DMS 273 (cell line): ENCODE results near the gene COQ10A.
"Not testable (repeated sequence)": the region's sequence is repeated elsewhere in the genome, so short reads cannot be mapped to it uniquely, and the experiment has no call there.

Source experiments
- DNase-seq: peaks from one replicate; lab custom pipeline; 2025; ENCODE audit not compliant: unreplicated experiment; lab: John Stamatoyannopoulos, UW

The COQ10A gene

DNA sequence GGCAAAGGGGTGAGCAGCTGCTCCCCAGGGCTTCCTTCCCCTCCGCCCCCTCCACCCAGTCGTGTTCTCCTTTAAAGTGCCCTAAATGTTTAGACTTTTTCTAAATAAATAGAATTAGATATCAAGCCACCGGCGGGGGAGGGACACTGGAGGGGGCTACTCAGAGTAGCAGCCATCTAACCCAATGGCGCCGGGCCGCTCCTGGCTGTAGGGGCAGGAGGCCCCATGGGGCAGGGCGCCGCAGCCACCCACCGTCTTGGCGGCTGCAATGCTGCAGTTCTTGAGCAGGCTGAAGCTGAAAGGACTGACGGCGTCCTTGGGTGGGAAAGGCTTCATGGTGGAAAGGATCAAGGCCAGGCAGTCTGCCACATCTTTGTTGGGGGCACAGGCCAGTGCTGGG lies 23.8 kb upstream of the COQ10A start:
- no peak for DNase-seq

DNA sequence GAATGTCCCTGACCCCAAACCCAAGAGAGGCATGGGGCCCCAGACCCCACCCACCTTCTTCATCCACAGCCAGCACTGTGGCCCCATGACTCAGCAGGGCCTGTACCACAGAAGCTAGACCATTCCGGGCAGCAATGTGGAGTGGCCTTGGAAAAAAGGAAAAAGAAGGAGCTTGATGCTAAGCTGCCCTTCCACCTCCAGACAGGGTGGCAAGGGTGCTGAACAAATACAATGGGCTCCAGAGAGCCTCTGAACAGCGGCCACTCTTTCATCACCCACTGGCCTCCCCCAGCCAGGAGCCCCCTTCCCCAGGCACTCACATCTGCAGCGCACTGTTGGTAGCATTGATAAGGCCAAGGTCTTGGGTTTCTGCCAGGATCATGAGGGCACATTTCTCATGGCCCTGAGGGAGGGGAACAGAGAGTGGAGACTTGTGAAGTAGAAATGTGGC lies 23.0 kb upstream of the COQ10A start:
- DNase-seq: no peak

DNA sequence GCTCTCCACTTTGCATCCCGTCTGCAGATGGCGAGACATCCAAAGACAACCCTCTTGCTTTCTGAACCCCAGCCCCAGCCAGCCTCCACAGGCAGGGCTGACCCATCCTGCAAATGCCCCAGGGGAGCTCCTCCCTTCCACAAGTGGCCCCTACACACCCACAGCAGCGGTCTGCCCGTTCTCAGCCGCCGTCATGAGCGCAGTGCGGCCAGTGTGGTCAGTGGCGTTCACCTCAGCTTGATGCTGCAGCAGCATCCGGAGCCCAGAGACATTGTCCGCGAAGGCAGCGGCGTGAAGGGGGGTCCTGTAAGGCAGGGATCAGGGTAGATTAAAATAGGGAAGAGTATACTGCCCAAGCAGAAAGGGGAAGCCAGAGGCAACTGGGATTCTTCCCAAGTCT lies 22.2 kb upstream of the COQ10A start:
- DNase-seq: no peak

DNA sequence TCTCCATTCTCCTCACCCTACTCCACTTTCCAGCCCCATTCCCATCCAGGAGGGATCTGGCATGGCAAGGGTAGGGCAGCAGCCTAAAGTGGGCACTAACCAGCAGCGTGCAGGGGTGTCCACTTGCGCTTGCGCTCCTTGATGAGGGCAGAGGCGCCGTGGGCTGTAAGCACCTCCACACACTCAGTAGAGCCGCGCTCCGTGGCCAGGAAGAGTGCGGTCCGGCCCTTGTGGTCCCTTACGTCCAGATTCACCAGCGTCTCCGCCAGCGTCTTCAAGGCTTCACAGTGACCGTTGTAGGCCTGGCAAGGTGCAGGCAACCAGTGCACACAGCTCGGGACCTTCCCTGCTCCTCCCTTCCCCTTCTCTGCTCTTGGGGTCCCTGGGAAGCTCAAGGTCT lies 18.8 kb upstream of the COQ10A start:
- DNase-seq: no peak

DNA sequence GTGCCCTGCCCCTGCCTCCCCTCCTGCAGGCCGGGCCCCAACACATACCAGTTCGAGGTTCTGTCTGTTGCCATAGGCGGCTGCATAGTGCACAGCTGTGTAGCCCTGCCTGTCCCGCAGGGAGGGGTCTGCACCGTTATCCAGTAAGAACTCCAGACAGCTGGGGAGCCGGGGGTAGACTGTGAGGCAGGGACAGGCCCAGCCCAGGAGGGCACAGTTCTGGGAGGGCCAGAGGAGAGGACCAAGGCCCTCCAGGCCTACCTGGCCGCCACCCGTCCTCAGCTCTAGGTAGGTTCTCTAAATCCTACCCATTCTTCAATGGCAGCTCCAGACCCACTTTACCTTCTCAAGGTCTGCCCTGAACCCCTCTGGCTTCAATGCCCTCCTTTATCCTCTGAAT lies 18.0 kb upstream of the COQ10A start:
- no peak for DNase-seq

DNA sequence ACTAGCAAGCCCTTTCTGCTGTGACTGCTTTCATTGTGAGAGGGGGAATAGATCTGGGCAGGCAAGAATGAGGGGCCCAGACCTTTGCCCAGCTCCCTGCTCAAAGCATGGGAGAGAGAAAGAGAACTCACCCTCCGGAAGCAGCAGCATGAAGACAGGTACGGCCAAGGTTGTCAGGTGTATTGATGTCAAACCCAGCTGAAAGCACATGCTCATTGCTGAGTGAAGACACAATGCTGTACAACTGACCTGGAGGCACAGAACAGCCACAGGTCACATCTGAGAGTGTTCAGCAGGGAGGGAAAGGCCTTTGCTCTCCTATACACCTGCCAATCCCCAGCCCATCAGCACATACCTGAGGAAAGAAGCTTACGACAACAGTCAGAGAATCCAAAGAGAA lies 14.1 kb upstream of the COQ10A start:
- DNase-seq: no peak

DNA sequence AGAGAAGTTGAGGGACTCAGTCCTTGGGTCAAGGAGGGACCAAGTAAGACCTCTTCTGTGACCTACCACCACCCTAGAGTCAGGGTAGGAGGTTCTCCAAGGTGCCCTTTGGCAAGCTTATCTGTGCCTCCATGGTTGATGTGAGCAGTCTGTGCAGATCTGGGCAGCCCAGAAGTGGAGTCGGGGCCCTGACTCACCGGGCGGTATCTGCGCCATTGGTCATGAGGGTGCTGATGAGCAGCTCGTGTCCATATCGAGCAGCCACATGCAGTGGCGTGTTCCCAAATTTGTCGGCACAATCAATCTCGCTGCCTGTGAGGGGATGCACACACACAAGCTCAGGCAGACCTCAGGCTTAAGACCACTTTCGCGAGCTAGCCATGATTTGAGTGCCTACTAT lies 13.7 kb upstream of the COQ10A start:
- DNase-seq: no peak

DNA sequence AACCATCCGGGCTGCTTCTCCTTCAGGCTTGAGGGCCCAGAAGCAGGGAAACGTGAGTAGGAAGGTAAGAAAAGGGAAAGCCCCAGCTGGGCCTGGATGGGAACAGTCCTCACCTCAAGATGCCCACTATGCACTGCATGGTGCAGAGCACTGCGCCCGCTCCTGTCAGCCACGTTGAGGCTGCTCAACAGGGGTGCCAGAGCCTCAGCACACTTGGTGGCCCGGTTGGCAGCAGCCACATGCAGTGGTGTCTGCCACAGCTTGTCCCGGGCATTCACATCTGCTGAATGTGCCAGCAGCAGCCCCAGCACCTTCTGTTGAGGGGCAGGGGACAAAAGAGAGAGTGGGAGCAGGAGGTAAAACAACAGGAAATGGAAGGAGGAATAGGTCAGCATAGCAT lies 11.1 kb upstream of the COQ10A start:
- no peak for DNase-seq

DNA sequence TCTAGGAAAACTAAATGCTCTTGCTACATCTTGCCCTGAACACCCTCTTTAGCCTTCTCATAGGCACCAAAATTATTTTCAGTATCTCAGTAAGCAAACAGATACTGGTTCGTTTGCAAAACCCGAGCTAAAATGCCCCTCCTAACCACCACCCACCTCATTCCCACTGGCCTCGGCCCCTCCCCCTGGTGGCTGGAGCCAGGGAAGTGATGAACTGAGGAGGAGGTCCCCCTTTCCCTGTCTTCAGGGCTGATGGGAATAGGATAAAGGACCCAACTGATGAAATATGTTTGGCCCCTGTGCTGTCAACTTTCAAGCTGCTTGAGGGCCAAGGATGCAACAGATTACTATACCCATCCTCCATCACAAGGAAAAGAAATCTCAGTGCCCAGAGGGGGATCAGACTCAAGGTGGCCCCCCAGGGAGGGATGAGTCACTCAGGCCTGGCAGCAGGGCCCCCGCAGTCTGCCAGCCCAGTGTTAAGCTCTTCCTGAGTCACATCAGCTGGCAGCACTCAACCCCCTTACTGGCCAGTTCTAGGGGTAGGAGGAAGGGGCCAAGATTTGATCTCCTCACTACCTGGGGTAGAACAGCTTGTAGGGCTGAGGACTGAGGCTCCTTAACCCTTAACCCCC lies 10.3 kb upstream of the COQ10A start:
- DNase-seq: peak; percentile 28

DNA sequence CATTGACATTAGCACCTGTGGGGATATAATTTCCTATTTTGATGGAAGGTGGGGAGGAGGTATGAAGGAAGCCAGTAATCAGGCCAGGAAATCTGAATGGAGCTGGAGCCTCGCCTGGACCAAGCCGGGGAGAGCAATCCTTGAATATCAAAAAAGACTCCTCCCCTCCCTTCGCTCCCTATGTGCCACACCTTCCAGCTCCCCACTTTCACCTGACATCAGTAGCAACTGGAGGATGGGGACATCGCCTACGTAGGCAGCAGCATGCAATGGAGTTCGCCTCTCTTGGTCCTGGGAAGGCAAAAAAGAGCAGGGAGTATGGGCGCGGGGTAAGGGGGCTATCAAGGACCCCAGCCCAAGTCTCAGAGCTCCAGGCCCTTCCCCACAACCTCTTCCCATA lies 9.7 kb upstream of the COQ10A start:
- DNase-seq: no peak

- peak; percentile 63 for DNase-seq
These were observed 9.2 kb upstream of the COQ10A start for GRCh38 chr12:56257491-56258067.

DNA sequence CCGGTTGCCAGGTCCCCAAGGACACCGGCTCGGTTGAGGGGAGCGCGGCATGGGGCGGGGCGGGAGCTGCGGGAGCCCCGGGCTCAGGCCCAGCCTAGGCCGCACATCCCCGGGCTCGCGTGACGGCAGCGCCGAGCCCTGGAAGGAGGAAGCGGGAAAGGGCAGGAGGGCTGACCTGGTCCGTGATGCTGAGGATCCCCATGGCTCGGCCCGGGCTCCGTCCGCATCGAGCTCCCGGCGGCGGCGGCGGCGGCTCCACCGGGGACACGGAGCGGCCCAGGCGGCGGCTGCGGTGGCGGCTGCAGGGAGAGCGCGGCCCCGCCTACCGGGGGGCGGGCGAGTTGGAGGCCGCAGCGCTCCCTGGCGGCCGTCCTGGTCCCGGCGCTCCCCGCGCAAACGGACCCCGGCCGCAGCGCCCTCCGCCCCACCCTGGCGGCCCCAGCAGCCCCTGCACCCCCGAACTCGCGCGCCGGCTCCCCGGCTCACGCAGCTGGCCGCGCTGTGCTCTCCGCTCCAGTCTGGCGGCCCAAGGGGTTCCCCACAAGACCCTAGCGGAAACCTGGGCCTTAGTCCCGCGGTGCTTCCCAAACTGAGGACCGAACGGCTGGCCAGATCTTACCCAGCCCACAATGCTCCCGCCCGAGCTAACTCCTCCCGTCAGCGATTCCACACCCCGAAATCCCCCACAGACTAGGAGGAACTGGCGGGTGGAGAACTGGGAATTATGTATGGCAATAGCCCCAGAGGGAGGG lies 8.5 kb upstream of the COQ10A start, which contains the start of gene ANKRD52:
Gene ANKRD52, minus strand, starts transcription at position 317 of the 752 bp plus-strand sequence. Its CDS starts 115 bp downstream, at position 202.
- DNase-seq: peak; percentile 86

DNA sequence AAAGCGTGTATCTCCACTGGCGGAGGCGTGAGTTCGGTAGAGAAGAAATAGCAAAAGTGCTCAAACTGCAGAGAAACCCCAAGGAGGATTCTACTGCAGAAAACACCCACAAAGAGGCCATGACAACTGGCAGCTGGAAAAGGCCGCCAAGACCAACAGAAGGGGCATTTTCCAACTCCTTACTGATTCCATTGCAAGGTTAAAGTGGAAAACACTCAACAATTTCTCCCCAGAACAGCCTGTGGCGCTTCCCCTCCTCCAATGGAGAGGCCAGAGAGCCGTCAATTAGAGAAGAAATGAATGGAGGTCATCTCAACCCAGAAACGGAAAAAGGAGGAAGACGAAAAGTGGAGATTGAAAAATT lies 7.9 kb upstream of the COQ10A start:
- no peak for DNase-seq

GRCh38 chr12:56260380-56260779 lies 6.4 kb upstream of the COQ10A start:
- DNase-seq: no peak

DNA sequence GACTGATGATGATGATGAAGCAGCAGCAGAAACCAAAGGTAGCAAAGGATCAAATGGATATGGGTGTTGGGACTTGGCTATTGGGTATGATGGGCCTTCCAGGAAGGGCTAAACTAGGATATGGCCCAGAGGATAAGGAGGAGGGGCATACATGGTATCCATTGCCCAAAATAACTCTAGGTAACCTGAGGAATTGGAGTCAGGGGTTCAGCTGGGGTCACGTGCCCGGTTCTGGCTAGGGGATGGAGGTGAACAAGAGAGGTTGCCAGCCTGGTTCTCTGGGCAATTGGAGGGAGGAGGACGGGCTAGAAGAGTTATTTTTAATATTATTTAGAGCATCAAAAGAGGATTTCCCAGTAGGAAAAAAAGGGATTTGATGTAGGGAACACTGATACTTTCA lies 5.8 kb upstream of the COQ10A start:
- DNase-seq: no peak

DNA sequence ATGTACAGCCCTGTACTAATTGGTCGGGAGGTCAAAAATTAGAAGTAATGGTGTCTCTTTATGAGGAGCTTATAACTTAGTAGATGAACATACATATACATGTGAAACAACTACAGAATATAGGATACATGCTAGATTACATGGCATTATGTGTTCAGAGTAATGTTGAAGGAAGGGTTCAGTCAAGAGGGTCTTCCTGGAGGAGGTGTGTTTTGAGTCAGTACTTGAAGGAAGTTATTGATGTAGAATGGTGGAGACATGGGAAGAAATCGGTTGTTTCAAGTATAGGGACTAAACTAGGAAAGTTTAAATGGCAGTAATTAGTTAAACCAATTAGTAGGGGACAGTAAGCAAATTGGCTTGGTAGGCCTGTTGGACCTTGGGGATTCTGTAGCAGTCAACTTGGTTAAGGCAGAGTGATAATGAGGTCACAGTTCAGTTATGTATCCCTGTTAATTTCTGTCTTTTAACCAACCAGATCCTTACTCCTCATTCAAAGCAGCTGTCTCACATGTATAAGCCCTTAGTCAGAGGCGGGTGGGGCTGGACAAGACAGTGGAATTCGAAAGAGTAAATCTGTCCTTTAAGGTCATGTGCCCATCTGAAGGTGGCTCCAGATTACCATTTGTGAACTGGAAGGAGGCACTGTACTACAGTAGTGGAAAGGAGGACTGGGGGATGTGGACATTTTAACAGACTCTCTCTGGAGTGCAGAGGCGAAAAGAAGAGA lies 5.1 kb upstream of the COQ10A start:
- no peak for DNase-seq

GRCh38 chr12:56262955-56263354 lies 3.8 kb upstream of the COQ10A start:
- DNase-seq: not testable (repeated sequence)

DNA sequence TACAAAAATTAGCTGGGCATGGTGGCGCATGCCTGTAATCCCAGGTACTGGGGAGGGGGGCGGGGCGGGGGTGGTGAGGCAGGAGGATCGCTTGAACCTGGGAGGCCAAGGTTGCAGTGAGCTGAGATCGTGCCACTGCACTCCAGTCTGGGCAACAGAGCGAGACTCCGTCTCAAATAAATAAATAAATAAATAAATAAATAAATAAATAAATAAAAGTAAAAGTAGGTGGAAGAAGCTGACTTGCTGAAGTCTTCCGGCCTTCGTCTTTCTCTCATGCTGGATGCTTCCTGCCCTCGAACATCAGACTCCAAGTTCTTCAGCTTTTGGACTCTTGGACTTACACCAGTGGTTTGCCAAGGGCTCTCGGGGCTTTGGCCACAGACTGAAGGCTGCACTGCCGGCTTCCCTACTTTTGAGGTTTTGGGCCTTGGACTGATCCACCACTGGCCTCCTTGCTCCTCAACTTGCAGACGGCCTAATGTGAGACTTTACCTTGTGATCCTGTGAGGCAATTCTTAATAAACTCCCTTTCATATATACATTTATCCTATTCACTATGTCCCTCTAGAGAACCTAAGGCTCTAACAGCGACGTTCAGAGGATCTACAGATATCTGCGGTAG lies 562 bp upstream of the COQ10A start:
- not testable (repeated sequence) for DNase-seq

GRCh38 chr12:56267443-56268071 lies 815 bp downstream of the COQ10A start:
- DNase-seq: no peak

GRCh38 chr12:56271031-56271430 lies 4.3 kb downstream of the COQ10A start:
- peak; percentile 48 for DNase-seq

GRCh38 chr12:56272468-56272867 lies 5.7 kb downstream of the COQ10A start:
- not testable (repeated sequence) for DNase-seq
